OCI-LY1 (cell line): ENCODE results near the gene EWSR1.

Experiments used
- EZH2 ChIP-seq: fragments of 200-600 bp; sonication (generic), shearing (Covaris generic); IDR thresholded peaks from 2 replicates; pipeline ENCODE4 v1.8.0; 2017; ENCODE audit warnings: borderline replicate concordance, mixed run types, mild to moderate bottlenecking, antibody characterized with exemption, low read length, moderate library complexity, mixed read lengths
- TF ChIP-seq, protein P1 (sequence below): fragments of 200-600 bp; sonication (generic), shearing (Covaris generic); IDR thresholded peaks from 2 replicates; pipeline ENCODE4 v1.5.1; 2017; ENCODE audit warnings: mild to moderate bottlenecking, antibody characterized with exemption, low read length, moderate library complexity, mixed read lengths

DNA sequence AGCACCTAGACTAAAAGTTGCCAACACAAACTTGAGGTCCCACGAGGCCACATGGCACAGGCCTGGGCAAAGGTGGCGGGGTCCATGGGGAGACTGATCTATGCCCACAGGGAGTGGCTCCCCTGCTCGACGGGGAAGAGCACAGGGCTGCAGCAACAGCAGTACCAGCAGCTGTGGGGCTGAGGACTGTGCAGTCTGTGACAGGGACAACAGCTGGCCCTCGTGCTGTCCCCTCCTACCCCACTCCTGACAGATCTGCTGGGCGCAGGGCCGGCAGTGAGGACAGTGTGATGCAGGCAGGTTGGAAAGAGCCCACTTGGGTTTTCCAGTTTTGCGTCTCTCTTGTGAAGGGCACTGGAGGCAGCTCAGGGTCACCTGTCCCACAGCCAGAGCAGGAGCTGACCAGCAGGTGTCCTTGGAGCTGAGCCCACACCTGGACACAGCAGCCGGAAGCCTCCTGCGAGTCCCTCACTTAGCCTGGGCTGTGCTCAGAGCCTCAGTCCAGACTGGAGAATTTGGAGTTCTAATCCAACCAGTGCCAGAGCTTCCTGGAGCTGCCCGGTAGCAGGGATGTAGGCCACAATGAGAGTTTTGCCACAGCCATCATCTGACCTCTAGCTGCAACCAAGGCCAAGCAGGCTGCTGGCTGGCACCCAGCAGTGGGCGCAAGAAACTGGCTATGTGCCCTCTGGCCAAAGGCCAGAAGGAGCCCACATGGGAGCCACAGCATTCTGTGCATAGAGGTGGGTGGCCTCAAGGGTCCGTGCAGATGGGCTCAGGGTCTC, 34.8 kb downstream of the EWSR1 start:
- TF ChIP-seq, protein P1, sequence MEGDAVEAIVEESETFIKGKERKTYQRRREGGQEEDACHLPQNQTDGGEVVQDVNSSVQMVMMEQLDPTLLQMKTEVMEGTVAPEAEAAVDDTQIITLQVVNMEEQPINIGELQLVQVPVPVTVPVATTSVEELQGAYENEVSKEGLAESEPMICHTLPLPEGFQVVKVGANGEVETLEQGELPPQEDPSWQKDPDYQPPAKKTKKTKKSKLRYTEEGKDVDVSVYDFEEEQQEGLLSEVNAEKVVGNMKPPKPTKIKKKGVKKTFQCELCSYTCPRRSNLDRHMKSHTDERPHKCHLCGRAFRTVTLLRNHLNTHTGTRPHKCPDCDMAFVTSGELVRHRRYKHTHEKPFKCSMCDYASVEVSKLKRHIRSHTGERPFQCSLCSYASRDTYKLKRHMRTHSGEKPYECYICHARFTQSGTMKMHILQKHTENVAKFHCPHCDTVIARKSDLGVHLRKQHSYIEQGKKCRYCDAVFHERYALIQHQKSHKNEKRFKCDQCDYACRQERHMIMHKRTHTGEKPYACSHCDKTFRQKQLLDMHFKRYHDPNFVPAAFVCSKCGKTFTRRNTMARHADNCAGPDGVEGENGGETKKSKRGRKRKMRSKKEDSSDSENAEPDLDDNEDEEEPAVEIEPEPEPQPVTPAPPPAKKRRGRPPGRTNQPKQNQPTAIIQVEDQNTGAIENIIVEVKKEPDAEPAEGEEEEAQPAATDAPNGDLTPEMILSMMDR = no peak
- TF ChIP-seq EZH2 = no peak
